Activated CD8-positive, alpha-beta memory T cell treated with anti-CD3 and anti-CD28 coated beads for 48 hours (primary cell): Measurements from ENCODE around the gene DBNDD1.
"Not testable (repeated sequence)": the region's sequence is repeated elsewhere in the genome, so short reads cannot be mapped to it uniquely, and the experiment has no call there.

Experiments
- DNase-seq, 3 experiments: peaks; one replicate each; pipeline ENCODE4 v3.0.0-alpha.2; 2020; ENCODE audit warnings: low read depth in 2 of 3, low spot score in 2 of 3

DBNDD1 gene

GRCh38 chr16:90018652-90019542 is at the start of gene DBNDD1:
Gene DBNDD1 (minus strand): TSS chr16:90019456. CDS start chr16:90019341, 115 bp downstream.
- DNase-seq = no peak

- no peak for DNase-seq
These were observed 42.2 kb upstream of the DBNDD1 start for GRCh38 chr16:90061437-90061836.

- DNase-seq = no peak
These were observed 38.5 kb upstream of the DBNDD1 start for GRCh38 chr16:90057738-90058173.

GRCh38 chr16:90056521-90056920 is 37.3 kb upstream of the DBNDD1 start:
- DNase-seq = not testable (repeated sequence)

GRCh38 chr16:90055371-90055770 is 36.1 kb upstream of the DBNDD1 start:
- DNase-seq = no peak

GRCh38 chr16:90054554-90054953 is 35.3 kb upstream of the DBNDD1 start:
- no peak for DNase-seq

GRCh38 chr16:90053902-90054500 is 34.7 kb upstream of the DBNDD1 start:
- DNase-seq = no peak

GRCh38 chr16:90050969-90051368 is 31.7 kb upstream of the DBNDD1 start:
- DNase-seq = no peak

GRCh38 chr16:90048737-90049330 is 29.6 kb upstream of the DBNDD1 start:
- no peak for DNase-seq

GRCh38 chr16:90048347-90048722 is 29.1 kb upstream of the DBNDD1 start:
- DNase-seq = no peak

- DNase-seq = no peak
These were observed 28.6 kb upstream of the DBNDD1 start for GRCh38 chr16:90047714-90048346.

- no peak for DNase-seq
These were observed 27.9 kb upstream of the DBNDD1 start for GRCh38 chr16:90046971-90047713.

GRCh38 chr16:90046122-90046970 is 27.1 kb upstream of the DBNDD1 start:
- no peak for DNase-seq

- no peak for DNase-seq
These were observed 24.9 kb upstream of the DBNDD1 start for GRCh38 chr16:90044111-90044551.

- no peak for DNase-seq
These were observed 24.3 kb upstream of the DBNDD1 start for GRCh38 chr16:90043526-90043925.

- DNase-seq = no peak
These were observed 23.8 kb upstream of the DBNDD1 start for GRCh38 chr16:90042946-90043514.

GRCh38 chr16:90041896-90042473 is 22.7 kb upstream of the DBNDD1 start:
- DNase-seq = no peak

GRCh38 chr16:90040152-90041023 is 21.1 kb upstream of the DBNDD1 start:
- no peak for DNase-seq
